Omental fat pad (tissue), 4 donors: ENCODE results near the gene FKBP2. TPM values are rescaled to one million over a fixed set of nuclear protein-coding genes. Genes with fewer than 3 reads are reported as not detected.
A peak's percentile ranks its signal among the peaks of the same experiment; 100 is the strongest.

Source experiments
- ATAC-seq: fragments of 150-250 bp; one replicate; pipeline ENCODE4 v1.9.1; 2016; ENCODE audit warnings: mild to moderate bottlenecking, moderate library complexity; ENCODE audit not compliant: low FRiP score
- DNase-seq: peaks from one replicate; pipeline ENCODE4 v3.0.0-alpha.2; 2019; ENCODE audit warnings: low spot score
- CTCF ChIP-seq, 3 donors: fragments of 450-650 bp; IDR thresholded peaks; one replicate each; pipeline ENCODE4 v1.5.1; 2016 to 2017; ENCODE audit warnings: antibody characterized with exemption in 3 of 3, mild to moderate bottlenecking in 3 of 3, moderate library complexity in 2 of 3
- total RNA-seq, 4 donors: library from RNA; depleted of rRNA; stranded (reverse); fragments of >200 nt; gene quantifications; one replicate each; pipeline ENCODE4 v1.1.0, GENCODE V29; 2016

FKBP2 gene
- total RNA-seq, 4 donors from 2014 or later: 41.8 to 78.5 (median 49.5) TPM

- DNase-seq (no peak), ATAC-seq (peak; percentile 24)
These were observed 6.1 kb upstream of the FKBP2 start for GRCh38 chr11:64234647-64235379.

GRCh38 chr11:64235437-64236161 is 5.3 kb upstream of the FKBP2 start:
- no peak for ATAC-seq
- no peak for TF ChIP-seq CTCF (IDR thresholded peaks at IDR 0.05)
- DNase-seq: no peak

More at GRCh38 chr11:64234647-64235379, 6.1 kb upstream of the FKBP2 start:
- no peak for TF ChIP-seq CTCF (IDR thresholded peaks at IDR 0.05)

GRCh38 chr11:64237484-64237951 is 3.4 kb upstream of the FKBP2 start:
- no peak for ATAC-seq
- no peak for DNase-seq
- TF ChIP-seq CTCF (IDR thresholded peaks at IDR 0.05): no peak

GRCh38 chr11:64238076-64238475 is 2.8 kb upstream of the FKBP2 start:
- no peak for DNase-seq
- no peak for ATAC-seq
- no peak for TF ChIP-seq CTCF (IDR thresholded peaks at IDR 0.05)

GRCh38 chr11:64238999-64239398 is 1.9 kb upstream of the FKBP2 start:
- no peak for DNase-seq
- no peak for ATAC-seq
- no peak for TF ChIP-seq CTCF (IDR thresholded peaks at IDR 0.05)

- ATAC-seq (no peak), DNase-seq (no peak)
- no peak for TF ChIP-seq CTCF (IDR thresholded peaks at IDR 0.05)
These were observed 1.0 kb upstream of the FKBP2 start for GRCh38 chr11:64239662-64240434.
